GM18951 (cell line): ENCODE measurements around the gene CCDC12.
A peak's percentile ranks its signal among the peaks of the same experiment; 100 is the strongest.

Source experiments
- POLR2A ChIP-seq: IDR thresholded peaks from 4 replicates; pipeline ENCODE4 v1.6.1; 2011; ENCODE audit warnings: mild to moderate bottlenecking; ENCODE audit not compliant: insufficient read length, insufficient read depth; ENCODE audit errors: extremely low read depth
- in situ Hi-C: fragments of 300-500 bp; cut with MboI; formaldehyde crosslinking; loops from one replicate; pipeline ENCODE4 v1.12.0; 2022; ENCODE audit warnings: low sequenced_read_pairs, mixed read lengths, inconsistent platforms; ENCODE audit not compliant: unreplicated experiment

The CCDC12 gene

DNA sequence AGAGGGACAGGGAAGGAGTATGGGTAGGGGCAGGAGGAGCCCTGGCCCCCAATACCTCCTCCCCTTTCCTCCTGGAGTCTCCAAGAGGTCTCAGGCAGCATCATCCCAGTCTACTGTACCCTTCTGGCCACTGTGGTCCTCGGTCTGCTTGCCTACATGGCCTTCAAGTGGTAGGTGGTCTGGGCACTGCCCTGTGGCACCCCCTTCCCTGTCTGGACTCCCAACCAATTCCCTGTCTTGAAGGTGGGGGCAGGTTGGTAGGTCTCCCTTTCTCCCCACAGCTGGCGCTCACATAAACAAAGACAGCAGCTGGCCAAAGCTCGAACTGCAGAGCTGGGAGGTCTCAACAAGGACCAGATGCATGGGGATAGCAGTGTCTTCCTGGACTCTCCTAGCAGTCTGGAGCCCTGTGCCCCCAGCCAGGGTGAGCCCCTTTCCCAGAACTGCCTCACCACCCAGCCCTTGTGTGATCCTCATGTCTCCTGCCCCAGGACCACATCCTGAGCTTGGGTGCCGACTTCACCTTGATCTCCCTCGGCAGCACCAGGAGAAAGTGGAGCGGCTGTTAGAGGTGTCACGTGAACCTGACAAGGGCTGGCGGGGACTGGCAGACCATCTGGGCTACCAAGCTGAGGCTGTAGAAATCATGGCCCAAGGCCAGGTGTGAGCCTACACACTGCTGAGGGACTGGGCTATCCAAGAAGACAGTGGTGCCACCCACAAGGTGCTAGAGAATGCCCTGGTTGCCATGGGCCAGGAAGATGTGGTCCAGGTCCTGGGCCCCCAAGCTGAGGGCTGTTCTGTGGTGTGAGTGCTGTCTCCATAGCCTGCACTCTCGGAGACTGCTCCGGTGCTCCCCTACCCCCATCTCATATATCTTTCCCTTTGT, 36.0 kb upstream of the CCDC12 start:
- TF ChIP-seq POLR2A = no peak
- in situ Hi-C loops = no loop called here

GRCh38 chr3:47011371-47011770, 34.8 kb upstream of the CCDC12 start:
- no peak for TF ChIP-seq POLR2A
- in situ Hi-C loops = no loop called here

DNA sequence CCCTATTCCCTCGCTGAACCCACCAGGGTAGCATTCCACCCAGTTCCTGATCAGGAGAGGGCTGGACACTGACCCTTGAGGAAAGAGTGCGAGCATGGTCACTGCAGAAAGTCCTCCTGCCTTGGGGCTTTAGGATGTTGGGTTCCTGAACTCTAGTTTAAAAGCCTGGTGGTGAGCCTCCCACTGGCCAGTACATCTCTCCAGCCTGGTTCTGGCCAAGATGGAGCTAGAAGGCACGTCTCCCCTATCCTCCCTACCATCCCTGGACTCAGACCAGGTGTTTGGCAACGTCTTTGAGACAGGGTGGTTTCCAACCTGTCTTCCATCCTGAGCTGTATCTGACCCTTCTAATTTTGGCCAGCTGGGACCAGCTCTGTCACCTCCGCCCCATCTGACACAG, 34.4 kb upstream of the CCDC12 start:
- in situ Hi-C loops = no loop called here
- TF ChIP-seq POLR2A = no peak

DNA sequence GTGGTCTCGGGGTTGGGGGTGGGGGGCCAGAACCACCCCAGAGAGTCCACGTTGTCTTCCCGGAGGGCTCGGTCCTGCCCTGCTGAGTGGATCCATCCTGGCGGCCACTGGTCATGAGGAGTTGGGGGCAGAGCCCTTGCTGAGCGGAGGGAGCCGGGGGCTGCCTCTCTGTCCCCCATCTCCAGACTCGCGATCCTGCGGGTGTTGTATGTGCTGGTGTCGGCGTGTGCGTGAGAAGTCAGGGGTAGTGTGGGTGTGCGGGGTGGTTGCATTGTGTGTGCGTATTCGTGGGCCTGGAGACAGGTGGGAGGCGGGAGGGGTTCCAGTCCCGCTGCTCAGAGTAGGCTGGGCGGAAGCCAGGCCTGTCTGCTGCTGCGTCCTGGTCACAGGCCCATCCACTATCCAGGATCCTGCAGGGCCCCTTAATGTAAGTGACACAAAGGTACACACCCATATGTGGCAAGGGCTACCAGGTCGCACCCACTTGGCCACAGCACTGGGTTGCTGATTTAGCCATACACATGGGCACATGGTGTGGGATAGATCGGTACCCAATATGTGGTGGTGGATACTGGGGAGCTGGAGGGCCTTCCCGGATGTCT, 33.7 kb upstream of the CCDC12 start:
- no peak for TF ChIP-seq POLR2A
- in situ Hi-C loops = no loop called here

DNA sequence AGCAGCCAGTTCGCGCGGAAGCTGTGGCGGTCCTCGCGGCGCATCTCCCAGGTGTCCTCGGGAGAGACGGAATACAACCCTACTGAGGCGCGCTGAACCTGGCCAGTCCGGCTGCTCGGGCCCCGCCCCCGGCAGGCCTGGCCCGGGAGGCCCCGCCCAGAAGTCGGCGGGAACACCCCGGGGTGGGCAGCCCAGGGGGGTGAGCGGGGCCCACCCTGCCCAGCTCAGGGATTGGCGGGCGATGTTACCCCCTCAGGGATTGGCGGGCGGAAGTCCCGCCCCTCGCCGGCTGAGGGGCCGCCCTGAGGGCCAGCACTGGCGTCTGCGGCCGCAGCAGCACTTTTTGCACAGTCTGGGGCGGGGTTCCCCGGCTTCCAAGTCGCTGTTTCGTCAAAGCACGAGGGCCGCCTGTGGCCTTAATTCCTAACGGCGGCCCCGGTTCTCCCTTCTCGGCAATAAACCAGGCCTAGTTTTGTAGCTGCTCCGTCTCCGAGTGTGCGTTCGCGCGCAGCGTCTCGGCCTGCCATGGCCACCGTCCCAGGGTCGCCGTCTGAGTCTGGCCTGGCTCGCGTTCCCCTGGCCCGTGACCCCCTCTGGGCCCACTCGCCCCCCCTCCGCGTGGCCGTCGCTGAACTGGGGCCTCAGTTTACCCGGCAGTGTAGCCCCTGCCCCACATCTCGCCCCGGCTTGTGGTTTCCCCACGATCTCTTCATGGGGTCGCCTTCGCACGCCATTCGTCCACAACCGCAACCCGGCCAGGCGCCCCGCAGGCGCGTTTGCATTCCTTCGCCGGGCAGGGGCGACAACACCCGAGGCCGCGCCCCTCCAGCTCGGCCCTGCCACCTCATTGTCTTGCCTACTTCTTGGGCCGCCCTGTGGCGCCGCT, 32.9 kb upstream of the CCDC12 start:
- in situ Hi-C loops = no loop called here
- peak; percentile 68 for TF ChIP-seq POLR2A

DNA sequence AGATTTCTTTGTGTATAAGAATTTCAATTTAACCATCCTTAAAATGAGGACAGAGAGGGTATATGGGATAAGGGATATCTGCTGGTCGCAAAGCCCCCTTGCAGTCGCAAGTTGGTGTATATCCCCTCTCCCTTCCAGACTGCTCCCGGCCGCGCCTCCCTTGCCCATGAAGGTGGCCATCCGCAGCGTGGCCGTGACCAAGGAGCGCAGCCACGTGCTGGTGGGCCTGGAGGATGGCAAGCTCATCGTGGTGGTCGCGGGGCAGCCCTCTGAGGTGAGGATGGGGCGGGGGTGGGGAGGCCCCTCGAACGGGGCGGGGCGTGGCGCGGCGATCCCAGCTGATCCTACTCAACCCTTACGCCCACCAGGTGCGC, 32.3 kb upstream of the CCDC12 start:
- in situ Hi-C loops = no loop called here
- no peak for TF ChIP-seq POLR2A

GRCh38 chr3:47008234-47008796, 31.8 kb upstream of the CCDC12 start:
- TF ChIP-seq POLR2A = no peak
- in situ Hi-C loops = no loop called here

GRCh38 chr3:47007482-47008233, 31.1 kb upstream of the CCDC12 start:
- TF ChIP-seq POLR2A = no peak
- in situ Hi-C loops = no loop called here

GRCh38 chr3:47007001-47007400, 30.5 kb upstream of the CCDC12 start:
- in situ Hi-C loops = no loop called here
- TF ChIP-seq POLR2A = no peak

DNA sequence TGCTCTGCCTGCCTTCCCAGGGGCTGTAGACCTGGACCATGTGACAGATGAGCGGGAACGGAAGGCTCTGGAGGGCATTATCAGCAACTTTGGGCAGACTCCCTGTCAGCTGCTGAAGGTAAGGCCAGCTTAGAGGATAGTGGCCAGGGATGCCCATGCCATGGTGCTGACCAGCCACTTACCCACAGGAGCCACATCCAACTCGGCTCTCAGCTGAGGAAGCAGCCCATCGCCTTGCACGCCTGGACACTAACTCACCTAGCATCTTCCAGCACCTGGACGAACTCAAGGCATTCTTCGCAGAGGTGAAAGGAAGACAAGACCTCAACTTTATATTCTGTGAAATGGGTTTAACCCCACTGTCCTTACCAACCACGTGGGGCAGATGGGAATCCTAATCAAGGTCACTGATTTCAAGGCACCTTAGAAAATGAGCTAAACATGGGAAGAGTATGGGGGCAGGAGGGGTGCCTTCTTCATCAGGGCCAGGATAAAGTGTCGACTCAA, 29.7 kb upstream of the CCDC12 start:
- in situ Hi-C loops = no loop called here
- no peak for TF ChIP-seq POLR2A

DNA sequence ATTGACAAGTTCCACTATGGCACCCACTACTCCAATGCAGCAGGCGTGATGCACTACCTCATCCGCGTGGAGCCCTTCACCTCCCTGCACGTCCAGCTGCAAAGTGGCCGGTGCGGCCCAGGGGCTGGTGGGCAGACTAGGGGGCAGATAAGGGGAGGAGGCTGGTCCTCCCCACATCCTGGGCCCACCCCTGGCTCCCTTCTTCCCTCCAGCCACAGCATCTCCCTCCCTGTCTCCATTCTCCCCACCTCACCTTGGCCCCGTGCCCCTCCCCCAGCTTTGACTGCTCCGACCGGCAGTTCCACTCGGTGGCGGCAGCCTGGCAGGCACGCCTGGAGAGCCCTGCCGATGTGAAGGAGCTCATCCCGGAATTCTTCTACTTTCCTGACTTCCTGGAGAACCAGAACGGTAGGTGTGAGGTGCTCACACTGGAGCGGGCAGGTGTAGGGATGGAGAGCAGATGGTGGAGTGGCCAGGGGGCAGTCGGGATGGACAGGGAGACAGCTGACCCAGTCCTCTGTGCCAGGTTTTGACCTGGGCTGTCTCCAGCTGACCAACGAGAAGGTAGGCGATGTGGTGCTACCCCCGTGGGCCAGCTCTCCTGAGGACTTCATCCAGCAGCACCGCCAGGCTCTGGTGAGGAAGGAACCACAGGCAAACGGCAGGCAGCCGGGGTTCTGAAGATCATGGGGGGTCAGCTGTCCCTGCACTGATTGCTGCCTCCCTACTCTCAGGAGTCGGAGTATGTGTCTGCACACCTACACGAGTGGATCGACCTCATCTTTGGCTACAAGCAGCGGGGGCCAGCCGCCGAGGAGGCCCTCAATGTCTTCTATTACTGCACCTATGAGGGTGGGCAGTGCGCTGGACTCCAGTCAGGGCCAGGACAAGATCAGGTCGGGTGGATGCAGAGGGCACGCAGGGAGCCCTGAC, 28.9 kb upstream of the CCDC12 start:
- in situ Hi-C loops = no loop called here
- TF ChIP-seq POLR2A = no peak
